OCI-LY1 (cell line): ENCODE measurements around the gene GNAI1.

Experiments
- H2AFZ ChIP-seq: fragments of 200-600 bp; sonication (generic), shearing (Covaris generic); 2 replicates; pipeline ENCODE4 v1.6.0; 2014; ENCODE audit warnings: antibody characterized with exemption, mild to moderate bottlenecking, low read length
- H3F3A ChIP-seq: fragments of 200-600 bp; sonication (generic), shearing (Covaris generic); 2 replicates; pipeline ENCODE4 v1.6.0; 2014; ENCODE audit warnings: mild to moderate bottlenecking, antibody characterized with exemption, low read length, moderate library complexity; ENCODE audit not compliant: insufficient read depth
- H3K27ac ChIP-seq: fragments of 200-600 bp; sonication (generic); 2 replicates; pipeline ENCODE4 v1.5.1; 2014; ENCODE audit warnings: low read length, mixed run types, mild to moderate bottlenecking, low read depth; ENCODE audit not compliant: poor library complexity, severe bottlenecking
- H3K27me3 ChIP-seq: fragments of 200-600 bp; sonication (generic); 2 replicates; pipeline ENCODE4 v1.6.0; 2014; ENCODE audit warnings: antibody characterized with exemption, mild to moderate bottlenecking, low read length, moderate library complexity; ENCODE audit not compliant: insufficient read depth
- H3K36me3 ChIP-seq: fragments of 200-600 bp; sonication (generic); 2 replicates; pipeline ENCODE4 v1.6.1; 2014; ENCODE audit warnings: mild to moderate bottlenecking, antibody characterized with exemption, low read length, moderate library complexity, mixed read lengths; ENCODE audit not compliant: insufficient read depth
- H3K4me1 ChIP-seq: fragments of 200-600 bp; sonication (generic); 2 replicates; pipeline ENCODE4 v1.5.1; 2014; ENCODE audit warnings: mild to moderate bottlenecking, low read length, moderate library complexity; ENCODE audit not compliant: insufficient read depth, severe bottlenecking
- H3K4me2 ChIP-seq: fragments of 200-600 bp; sonication (generic), shearing (Covaris generic); 2 replicates; pipeline ENCODE4 v1.6.1; 2014; ENCODE audit warnings: low read length
- H3K4me3 ChIP-seq: fragments of 200-600 bp; sonication (generic); 2 replicates; pipeline ENCODE4 v1.5.1; 2014; ENCODE audit warnings: low read length, low read depth, mild to moderate bottlenecking, mixed read lengths; ENCODE audit not compliant: poor library complexity, severe bottlenecking
- H3K79me2 ChIP-seq: fragments of 200-600 bp; shearing (Covaris generic); 2 replicates; pipeline ENCODE4 v1.6.1; 2016; ENCODE audit warnings: mixed run types, low read length, mixed read lengths; ENCODE audit not compliant: insufficient read depth
- H3K9ac ChIP-seq: fragments of 200-600 bp; sonication (generic), shearing (Covaris generic); 2 replicates; pipeline ENCODE4 v1.6.1; 2014; ENCODE audit warnings: mild to moderate bottlenecking, low read length, mixed read lengths
- H3K9me2 ChIP-seq: fragments of 200-600 bp; sonication (generic), shearing (Covaris generic); 2 replicates; pipeline ENCODE4 v1.6.1; 2014; ENCODE audit warnings: low read depth, mild to moderate bottlenecking, low read length, mixed read lengths
- H3K9me3 ChIP-seq: fragments of 200-600 bp; shearing (Covaris generic); 2 replicates; pipeline ENCODE4 v1.6.1; 2014; ENCODE audit warnings: low read length, mixed read lengths
- H4K20me1 ChIP-seq: fragments of 200-600 bp; sonication (generic), shearing (Covaris generic); 2 replicates; pipeline ENCODE4 v1.6.0; 2016; ENCODE audit warnings: mild to moderate bottlenecking, low read length; ENCODE audit not compliant: insufficient read depth
- EZH2 ChIP-seq: fragments of 200-600 bp; sonication (generic), shearing (Covaris generic); IDR thresholded peaks from 2 replicates; pipeline ENCODE4 v1.8.0; 2017; ENCODE audit warnings: borderline replicate concordance, mixed run types, mild to moderate bottlenecking, antibody characterized with exemption, low read length, moderate library complexity, mixed read lengths
- TF ChIP-seq, protein P1 (sequence below): fragments of 200-600 bp; sonication (generic), shearing (Covaris generic); IDR thresholded peaks from 2 replicates; pipeline ENCODE4 v1.5.1; 2017; ENCODE audit warnings: mild to moderate bottlenecking, antibody characterized with exemption, low read length, moderate library complexity, mixed read lengths

GNAI1 gene

DNA sequence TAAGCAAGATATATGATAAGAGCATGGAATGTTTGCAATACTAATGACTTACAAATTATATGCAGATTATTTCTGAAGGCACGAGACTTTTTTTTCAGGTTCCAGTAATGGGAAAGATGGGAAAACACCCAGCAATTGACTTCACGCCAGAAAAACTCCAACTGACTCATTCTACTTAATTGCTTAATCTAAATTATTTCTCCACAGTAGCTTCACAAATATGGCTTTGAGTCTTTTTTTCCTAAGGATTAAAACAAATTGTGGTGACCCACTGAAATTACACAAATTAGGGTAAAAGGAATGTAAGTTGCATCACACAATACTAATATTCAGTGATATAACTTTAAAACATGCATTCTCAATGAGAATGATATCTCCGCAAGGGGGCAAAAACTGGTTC lies 138.7 kb downstream of the GNAI1 start:
- H3K9ac ChIP-seq: no peak overlapping the region
- TF ChIP-seq EZH2: no peak
- TF ChIP-seq, protein P1, sequence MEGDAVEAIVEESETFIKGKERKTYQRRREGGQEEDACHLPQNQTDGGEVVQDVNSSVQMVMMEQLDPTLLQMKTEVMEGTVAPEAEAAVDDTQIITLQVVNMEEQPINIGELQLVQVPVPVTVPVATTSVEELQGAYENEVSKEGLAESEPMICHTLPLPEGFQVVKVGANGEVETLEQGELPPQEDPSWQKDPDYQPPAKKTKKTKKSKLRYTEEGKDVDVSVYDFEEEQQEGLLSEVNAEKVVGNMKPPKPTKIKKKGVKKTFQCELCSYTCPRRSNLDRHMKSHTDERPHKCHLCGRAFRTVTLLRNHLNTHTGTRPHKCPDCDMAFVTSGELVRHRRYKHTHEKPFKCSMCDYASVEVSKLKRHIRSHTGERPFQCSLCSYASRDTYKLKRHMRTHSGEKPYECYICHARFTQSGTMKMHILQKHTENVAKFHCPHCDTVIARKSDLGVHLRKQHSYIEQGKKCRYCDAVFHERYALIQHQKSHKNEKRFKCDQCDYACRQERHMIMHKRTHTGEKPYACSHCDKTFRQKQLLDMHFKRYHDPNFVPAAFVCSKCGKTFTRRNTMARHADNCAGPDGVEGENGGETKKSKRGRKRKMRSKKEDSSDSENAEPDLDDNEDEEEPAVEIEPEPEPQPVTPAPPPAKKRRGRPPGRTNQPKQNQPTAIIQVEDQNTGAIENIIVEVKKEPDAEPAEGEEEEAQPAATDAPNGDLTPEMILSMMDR: no peak
- H3K4me1 ChIP-seq: no peaks in the 10 kb centered on the region

DNA sequence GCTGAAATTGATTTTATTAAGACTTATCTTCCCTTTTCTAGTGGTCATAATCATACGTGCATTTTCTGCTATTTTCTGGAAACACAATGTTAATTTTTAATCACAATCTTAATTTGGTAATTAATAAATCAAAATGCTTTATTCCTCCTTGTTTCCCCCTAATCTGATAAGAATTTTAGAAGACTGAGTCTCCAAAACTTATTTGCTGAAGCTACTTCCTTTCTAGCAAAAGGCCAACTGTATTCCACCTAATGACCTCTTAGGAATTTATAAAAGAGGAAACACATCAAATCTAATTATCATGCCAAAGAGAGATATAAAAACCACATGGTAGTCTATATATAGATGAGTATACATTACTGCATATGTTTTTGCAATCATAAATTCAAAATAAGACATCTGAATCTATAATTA lies 140.6 kb downstream of the GNAI1 start:
- Histone ChIP-seq H3K9me2 (no peaks in the 10 kb centered on the region), H3K27me3 (no peaks in the 10 kb centered on the region), H3K4me1 (no peaks in the 10 kb centered on the region), H3K9me3 (no peaks in the 10 kb centered on the region), H3K9ac (no peak overlapping the region), H3K79me2 (no peaks in the 10 kb centered on the region), H3K36me3 (no peaks in the 10 kb centered on the region), H3K4me3 (no peak overlapping the region), H2AFZ (no peak overlapping the region), H3F3A (no peaks in the 10 kb centered on the region), H3K4me2 (no peak overlapping the region), H4K20me1 (no peaks in the 10 kb centered on the region), H3K27ac (no peak overlapping the region)
- TF ChIP-seq, protein P1: no peak
- TF ChIP-seq EZH2: no peak

More for the DNA sequence above, 138.7 kb downstream of the GNAI1 start:
- no peaks in the 10 kb centered on the region for H4K20me1 ChIP-seq
- no peaks in the 10 kb centered on the region for H3K36me3 ChIP-seq
- H3K4me2 ChIP-seq: no peak overlapping the region
- H2AFZ ChIP-seq: no peak overlapping the region
- no peaks in the 10 kb centered on the region for H3F3A ChIP-seq
- no peak overlapping the region for H3K4me3 ChIP-seq
- no peaks in the 10 kb centered on the region for H3K79me2 ChIP-seq
- no peaks in the 10 kb centered on the region for H3K27me3 ChIP-seq
- H3K27ac ChIP-seq: no peak overlapping the region
- no peaks in the 10 kb centered on the region for H3K9me2 ChIP-seq
- H3K9me3 ChIP-seq: no peaks in the 10 kb centered on the region
